ENCODE data around the gene INTS12.
"Not testable (repeated sequence)": the region's sequence is repeated elsewhere in the genome, so short reads cannot be mapped to it uniquely, and the experiment has no call there.

INTS12 gene

GRCh38 chr4:105708181-105709080 lies at the start of gene INTS12, which contains the start of gene GSTCD:
Gene INTS12 (minus strand): TSS chr4:105708689. CDS start chr4:105700005, 8,684 bp downstream.
Gene GSTCD (plus strand): TSS chr4:105708784. CDS start chr4:105717614, 8,830 bp downstream.
- peak; percentile 96 for DNase-seq (ENCODE audit: low read depth)
- TF ChIP-seq CTCF (IDR thresholded peaks at IDR 0.05; ENCODE audit: low read length, missing control alignments), result no peak

GRCh38 chr4:105755375-105755774 lies 46.9 kb upstream of the INTS12 start:
- DNase-seq (ENCODE audit: low read depth), result no peak
- no peak for TF ChIP-seq CTCF (IDR thresholded peaks at IDR 0.05; ENCODE audit: low read length, missing control alignments)
- H3K4me3 ChIP-seq (replicated peaks; ENCODE audit: low read depth, low read length), result no peak overlapping the region

More at GRCh38 chr4:105708181-105709080, at the start of gene INTS12, which contains the start of gene GSTCD:
- peak within 1 kb of the TSS; percentile 58 for H3K4me3 ChIP-seq (replicated peaks; ENCODE audit: low read depth, low read length)

- no peak overlapping the region for H3K4me3 ChIP-seq (replicated peaks; ENCODE audit: low read depth, low read length)
- no peak for TF ChIP-seq CTCF (IDR thresholded peaks at IDR 0.05; ENCODE audit: low read length, missing control alignments)
- no peak for DNase-seq (ENCODE audit: low read depth)
These were observed 44.9 kb upstream of the INTS12 start for GRCh38 chr4:105753361-105753760.

GRCh38 chr4:105751718-105752299 lies 43.3 kb upstream of the INTS12 start:
- no peak for TF ChIP-seq CTCF (IDR thresholded peaks at IDR 0.05; ENCODE audit: low read length, missing control alignments)
- DNase-seq (ENCODE audit: low read depth), result no peak
- H3K4me3 ChIP-seq (replicated peaks; ENCODE audit: low read depth, low read length), result no peak overlapping the region

- no peak for DNase-seq (ENCODE audit: low read depth)
- H3K4me3 ChIP-seq (replicated peaks; ENCODE audit: low read depth, low read length), result no peak overlapping the region
- no peak for TF ChIP-seq CTCF (IDR thresholded peaks at IDR 0.05; ENCODE audit: low read length, missing control alignments)
These were observed 39.7 kb upstream of the INTS12 start for GRCh38 chr4:105748222-105748621.

GRCh38 chr4:105741548-105741947 lies 33.1 kb upstream of the INTS12 start:
- DNase-seq (ENCODE audit: low read depth), result no peak
- no peak overlapping the region for H3K4me3 ChIP-seq (replicated peaks; ENCODE audit: low read depth, low read length)
- no peak for TF ChIP-seq CTCF (IDR thresholded peaks at IDR 0.05; ENCODE audit: low read length, missing control alignments)

GRCh38 chr4:105735217-105735616 lies 26.7 kb upstream of the INTS12 start:
- not testable (repeated sequence) for DNase-seq (ENCODE audit: low read depth); H3K4me3 ChIP-seq (replicated peaks; ENCODE audit: low read depth, low read length)

GRCh38 chr4:105729895-105730294 lies 21.4 kb upstream of the INTS12 start:
- DNase-seq (ENCODE audit: low read depth); H3K4me3 ChIP-seq (replicated peaks; ENCODE audit: low read depth, low read length): not testable (repeated sequence)
